ENCODE data around the gene RASSF8. TPM values are rescaled to one million over a fixed set of nuclear protein-coding genes. Genes with fewer than 3 reads are reported as not detected.

The RASSF8 gene
- total and polyA plus RNA-seq, 2 donors (not counting 3 experiments of a cell fraction or from before 2014, with no cell fraction given) = 11.1 to 59.3 TPM

GRCh38 chr12:26125400-26126339 is 167.2 kb downstream of the RASSF8 start:
- Histone ChIP-seq H3K9me1 (replicated peaks; ENCODE audit: control insufficient read depth, extremely low read depth, insufficient read depth, low read length) (no peaks in the 10 kb centered on the region), H4K20me1 (replicated peaks; ENCODE audit: control insufficient read depth, extremely low read depth, insufficient read depth, low read length) (no peaks in the 10 kb centered on the region), H3K9me3 (replicated peaks; ENCODE audit: control insufficient read depth, insufficient read depth, low read length) (no peaks in the 10 kb centered on the region), H2AFZ (ENCODE audit: low read depth, low read length) (peak overlapping the region; percentile 60), H3K27me3 (ENCODE audit: control insufficient read depth in 2 of 2, insufficient read depth in 2 of 2, low read length in 2 of 2) (peaks cover 32 to 53% of the 10 kb centered on the region in 2 experiments), H3K9ac (replicated peaks; ENCODE audit: extremely low read depth, insufficient read depth, low read length) (peak overlapping the region; percentile 21), H3K4me3 (replicated peaks in 1 of 3; ENCODE audit: insufficient read depth in 1 of 3, low read depth in 1 of 3, low read length in 3 of 3) (peak overlapping the region; percentile 39 to 64 (median 49)), H3K36me3 (ENCODE audit: control insufficient read depth in 2 of 2, extremely low read depth in 1 of 2, insufficient read depth in 2 of 2, low read length in 2 of 2) (no peaks in the 10 kb centered on the region), H3K4me1 (ENCODE audit: control insufficient read depth, extremely low read depth, insufficient read depth, low read length) (peaks cover 23% of the 10 kb centered on the region), H3K27ac (ENCODE audit: insufficient read depth, low read depth, low read length) (no peak overlapping the region), H3K79me2 (ENCODE audit: control insufficient read depth, insufficient read depth, low read length) (no peaks in the 10 kb centered on the region), H3K4me2 (ENCODE audit: insufficient read depth, low read length) (peak overlapping the region; percentile 95)
- no TSS peak for BruUV-seq (replicated peaks)
- ChIA-PET POLR2A (no interaction called here), CTCF (interaction anchor here (1.1 to 3.8 kb wide), 4 partner anchors 25 to 504 kb away, joined by 3 to 19 read pairs (median 4); no protein-coding TSS in a partner anchor)
- peak; percentile 56 for TF ChIP-seq FOS (IDR thresholded peaks at IDR 0.05; ENCODE audit: borderline replicate concordance, insufficient read depth, low read length)
- TF ChIP-seq EZH2 (IDR thresholded peaks at IDR 0.05; ENCODE audit: borderline replicate concordance, low read depth, low read length, severe bottlenecking) = no peak
- dilution Hi-C loops (cut with MboI; ENCODE audit: extremely low pct_ligation_motif_present, low sequenced_read_pairs) = no loop called here
- peak; percentile 53 for FAIRE-seq
- peak; percentile 53 for DNase-seq (ENCODE audit: low read depth, low spot score)
- intact Hi-C loops (cut with micrococcal nuclease) = loop anchor here (1.0 to 10.0 kb wide), 2 partner anchors 28 to 399 kb away; no protein-coding TSS in a partner anchor

- peak; percentile 33 for TF ChIP-seq EZH2 (IDR thresholded peaks at IDR 0.05; ENCODE audit: borderline replicate concordance, low read depth, low read length, severe bottlenecking)
- TF ChIP-seq POLR2A (IDR thresholded peaks at IDR 0.05; ENCODE audit: low read depth, low read length) = no peak
- TF ChIP-seq MYC (IDR thresholded peaks at IDR 0.05; ENCODE audit: low read depth, low read length) = no peak
- TF ChIP-seq, protein P1, sequence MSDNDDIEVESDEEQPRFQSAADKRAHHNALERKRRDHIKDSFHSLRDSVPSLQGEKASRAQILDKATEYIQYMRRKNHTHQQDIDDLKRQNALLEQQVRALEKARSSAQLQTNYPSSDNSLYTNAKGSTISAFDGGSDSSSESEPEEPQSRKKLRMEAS (IDR thresholded peaks at IDR 0.05; ENCODE audit: insufficient read depth, insufficient read length) = peak; percentile 61
- TF ChIP-seq POLR2AphosphoS5 (IDR thresholded peaks at IDR 0.05; ENCODE audit: insufficient read depth, low read depth, low read length) = no peak
- Histone ChIP-seq H3K4me3 (replicated peaks in 1 of 3; ENCODE audit: insufficient read depth in 1 of 3, low read depth in 1 of 3, low read length in 3 of 3) (peak overlapping the region; percentile 39 to 64 (median 49)), H3K4me2 (ENCODE audit: insufficient read depth, low read length) (peak overlapping the region; percentile 95), H3K9ac (replicated peaks; ENCODE audit: extremely low read depth, insufficient read depth, low read length) (peak overlapping the region; percentile 21), H4K20me1 (replicated peaks; ENCODE audit: control insufficient read depth, extremely low read depth, insufficient read depth, low read length) (no peaks in the 10 kb centered on the region), H3K4me1 (ENCODE audit: control insufficient read depth, extremely low read depth, insufficient read depth, low read length) (peaks cover 23% of the 10 kb centered on the region), H3K9me1 (replicated peaks; ENCODE audit: control insufficient read depth, extremely low read depth, insufficient read depth, low read length) (no peaks in the 10 kb centered on the region), H3K27me3 (ENCODE audit: control insufficient read depth in 2 of 2, insufficient read depth in 2 of 2, low read length in 2 of 2) (peaks cover 35 to 60% of the 10 kb centered on the region in 2 experiments), H2AFZ (ENCODE audit: low read depth, low read length) (peak overlapping the region; percentile 60), H3K27ac (ENCODE audit: insufficient read depth, low read depth, low read length) (no peak overlapping the region), H3K9me3 (replicated peaks; ENCODE audit: control insufficient read depth, insufficient read depth, low read length) (no peaks in the 10 kb centered on the region), H3K79me2 (ENCODE audit: control insufficient read depth, insufficient read depth, low read length) (no peaks in the 10 kb centered on the region), H3K36me3 (ENCODE audit: control insufficient read depth in 2 of 2, extremely low read depth in 1 of 2, insufficient read depth in 2 of 2, low read length in 2 of 2) (no peaks in the 10 kb centered on the region)
- intact Hi-C loops (cut with micrococcal nuclease) (loop anchor here (1.0 to 10.0 kb wide), 2 partner anchors 27 to 398 kb away; no protein-coding TSS in a partner anchor), dilution Hi-C loops (cut with MboI; ENCODE audit: extremely low pct_ligation_motif_present, low sequenced_read_pairs) (no loop called here)
- FAIRE-seq = peak; percentile 79
- no TSS peak for BruUV-seq (replicated peaks)
- peak; percentile 64 for DNase-seq (ENCODE audit: low read depth, low spot score)
- ChIA-PET CTCF (interaction anchor here (0.9 to 2.2 kb wide), 2 partner anchors 8 to 27 kb away, joined by 3 to 12 read pairs; no protein-coding TSS in a partner anchor), POLR2A (no interaction called here)
Observed at GRCh38 chr12:26126340-26127284, 168.1 kb downstream of the RASSF8 start.

Measured in endothelial cell of umbilical vein (primary cell).